HepG2 (cell line): ENCODE data around the gene RGP1. TPM values are rescaled to one million over a fixed set of nuclear protein-coding genes. Genes with fewer than 3 reads are reported as not detected.
A peak's percentile ranks its signal among the peaks of the same experiment; 100 is the strongest.

Experiments used
- ATAC-seq: fragments of 200-7000 bp; cut with Tn5 transposase; 3 replicates; pipeline ENCODE4 v1.9.1; 2020; ENCODE audit warnings: mild to moderate bottlenecking, moderate library complexity
- BruUV-seq: library from RNA; stranded (reverse); fragments of 400-500 nt; replicated peaks from 2 replicates; lab custom pipeline; 2021; lab: Mats Ljungman, UMichigan
- CTCF ChIA-PET: fragments of 300-600 bp; formaldehyde crosslinking; extraction: SDS; loops from one replicate; lab custom pipeline; 2021; ENCODE audit warnings: low total read pairs, inconsistent platforms, low intra/inter-chr PET ratio; lab: Yijun Ruan, JAX
- POLR2A ChIA-PET: fragments of 350-600 bp; sonication (Branson Sonifier 250); formaldehyde crosslinking; loops from one replicate; lab custom pipeline; 2020; ENCODE audit warnings: antibody characterized with exemption, inconsistent platforms; lab: Yijun Ruan, JAX
- DNase-seq: peaks from one replicate; pipeline ENCODE4 v3.0.0-alpha.2; 2015; ENCODE audit warnings: low spot score
- FAIRE-seq: peaks from 3 replicates; lab custom pipeline; 2011; peaks lifted over from hg19 to GRCh38; lab: Jason Lieb, UNC
- H2AFZ ChIP-seq: one replicate; pipeline ENCODE4 v1.6.1; 2011; ENCODE audit warnings: low read length, inconsistent platforms
- H3K27ac ChIP-seq: fragments of 300-600 bp; 3 replicates; pipeline ENCODE4 v1.8.0; 2011; ENCODE audit warnings: mixed run types, mild to moderate bottlenecking, mixed read lengths, low read length, inconsistent platforms; ENCODE audit not compliant: insufficient read depth; ENCODE audit errors: extremely low read length
- H3K27me3 ChIP-seq, 2 experiments: fragments of 200-600 bp in 1 of 2; 2 replicates in 1 of 2; 3 replicates in 1 of 2; pipeline versions ENCODE4 v1.6.0 to v1.8.0; 2011; ENCODE audit warnings: low read length in 2 of 2, mild to moderate bottlenecking in 2 of 2, moderate library complexity in 2 of 2, inconsistent platforms in 1 of 2; ENCODE audit not compliant: insufficient read depth in 2 of 2, control insufficient read depth in 1 of 2
- H3K36me3 ChIP-seq, 2 experiments: fragments of 200-600 bp in 1 of 2; replicated peaks in 1 of 2; 2 replicates in 1 of 2; 3 replicates in 1 of 2; pipeline versions ENCODE4 v1.5.1 to v1.8.0; 2011; ENCODE audit warnings: low read length in 2 of 2, inconsistent platforms in 1 of 2; ENCODE audit not compliant: insufficient read depth in 2 of 2, control insufficient read depth in 1 of 2
- H3K4me1 ChIP-seq: 2 replicates; pipeline ENCODE4 v1.5.1; 2012; ENCODE audit warnings: low read length, inconsistent platforms; ENCODE audit not compliant: insufficient read depth
- H3K4me2 ChIP-seq: 2 replicates; pipeline ENCODE4 v1.6.0; 2011; ENCODE audit warnings: low read depth, low read length, inconsistent platforms
- H3K4me3 ChIP-seq, 3 experiments: fragments of 200-600 bp in 1 of 3; sonication (generic), shearing (Covaris generic) in 1 of 3; replicated peaks in 1 of 3; 2 replicates each; pipeline ENCODE4 v1.5.1; 2011 to 2016; ENCODE audit warnings: low read length in 3 of 3, inconsistent platforms in 2 of 3, low read depth in 2 of 3, mild to moderate bottlenecking in 2 of 3, control low read depth in 1 of 3, mixed read lengths in 1 of 3; ENCODE audit not compliant: insufficient read depth in 1 of 3
- H3K79me2 ChIP-seq: one replicate; pipeline ENCODE4 v1.6.1; 2011; ENCODE audit warnings: low read length, inconsistent platforms; ENCODE audit not compliant: insufficient read depth
- H3K9ac ChIP-seq: 2 replicates; pipeline ENCODE4 v1.6.0; 2011; ENCODE audit warnings: mild to moderate bottlenecking, low read depth, low read length, inconsistent platforms; ENCODE audit not compliant: insufficient read depth
- H3K9me3 ChIP-seq: 2 replicates; pipeline ENCODE4 v1.5.1; 2012; ENCODE audit warnings: mild to moderate bottlenecking, low read length
- H4K20me1 ChIP-seq: 2 replicates; pipeline ENCODE4 v1.6.0; 2011; ENCODE audit warnings: inconsistent platforms, mild to moderate bottlenecking, low read length, moderate library complexity; ENCODE audit not compliant: insufficient read depth
- ARNTL ChIP-seq: sonication (generic); formaldehyde crosslinking; IDR thresholded peaks from 2 replicates; pipeline ENCODE4 v1.4.0; 2020; ENCODE audit warnings: mild to moderate bottlenecking, missing genetic modification reagents
- GATAD2A ChIP-seq: IDR thresholded peaks from 2 replicates; pipeline ENCODE4 v1.6.1; 2016
- MTA1 ChIP-seq: sonication (generic); formaldehyde crosslinking; IDR thresholded peaks from 2 replicates; pipeline ENCODE4 v1.4.0; 2020; ENCODE audit warnings: missing genetic modification reagents, mild to moderate bottlenecking, borderline replicate concordance
- NBN ChIP-seq: fragments of 450-650 bp; conservative IDR thresholded peaks from 2 replicates; pipeline ENCODE4 v1.6.1; 2017
- NKX3-1 ChIP-seq: sonication (generic); formaldehyde crosslinking; IDR thresholded peaks from 2 replicates; pipeline ENCODE4 v1.5.0; 2020; ENCODE audit warnings: missing genetic modification reagents
- PAXIP1 ChIP-seq: sonication (generic); formaldehyde crosslinking; conservative IDR thresholded peaks from 2 replicates; pipeline ENCODE4 v1.4.0; 2020; ENCODE audit warnings: mild to moderate bottlenecking, missing genetic modification reagents, moderate library complexity
- POLR2AphosphoS2 ChIP-seq: IDR thresholded peaks from 2 replicates; pipeline ENCODE4 v1.6.1; 2011; ENCODE audit warnings: low read depth, low read length, improper control_type of control experiment
- RBM22 ChIP-seq: fragments of 200-400 bp; formaldehyde crosslinking; optimal IDR thresholded peaks from 2 replicates; pipeline ENCODE3; 2017; ENCODE audit warnings: mild to moderate bottlenecking, low read length, moderate library complexity
- RNF219 ChIP-seq: sonication (generic); formaldehyde crosslinking; IDR thresholded peaks from 2 replicates; pipeline ENCODE4 v1.5.0; 2020; ENCODE audit warnings: mild to moderate bottlenecking, missing genetic modification reagents
- TERF1 ChIP-seq: sonication (generic); formaldehyde crosslinking; IDR thresholded peaks from 2 replicates; pipeline ENCODE4 v1.8.0; 2022; ENCODE audit warnings: mild to moderate bottlenecking, missing genetic modification reagents, moderate library complexity
- ZNF543 ChIP-seq: sonication (generic); formaldehyde crosslinking; IDR thresholded peaks from 2 replicates; pipeline ENCODE4 v1.4.0; 2020; ENCODE audit warnings: mild to moderate bottlenecking, missing genetic modification reagents
- ZNF883 ChIP-seq: sonication (generic); formaldehyde crosslinking; IDR thresholded peaks from 2 replicates; pipeline ENCODE4 v1.5.1; 2020; ENCODE audit warnings: mild to moderate bottlenecking, missing genetic modification reagents; ENCODE audit errors: not compliant biosample characterization
- WGBS: methylation state at CpG from one replicate; pipeline ENCODE4 v1.1.6; 2017; ENCODE audit warnings: low lambda C conversion rate; 5-methylcytosine and 5-hydroxymethylcytosine counted together
- in situ Hi-C: cut with HindIII; loops from 2 replicates; pipeline ENCODE4 v1.10.0; 2017; ENCODE audit warnings: low pct_unique_long_range_greater_than_20kb; ENCODE audit not compliant: extremely low pct_ligation_motif_present
- intact Hi-C: fragments of 100-400 bp; cut with micrococcal nuclease; formaldehyde crosslinking; loops from one replicate; pipeline ENCODE4 v1.10.0; 2022; ENCODE audit not compliant: unreplicated experiment
- polyA plus RNA-seq, 8 experiments: library from polyadenylated mRNA; depleted of rRNA in 3 of 8; stranded (reverse) in 7 of 8; unstranded in 1 of 8; fragments of >200 nt; fragmentation: Illumina TruSeq in 4 of 8; extraction: Trizol in 4 of 8; gene quantifications; 2 replicates each; pipeline versions ENCODE4 v1.2.1 to v1.2.3, GENCODE V29; 2011 to 2016; ENCODE audit warnings: low read depth in 4 of 8, missing spikeins in 1 of 8, mixed read lengths in 1 of 8; ENCODE audit not compliant: insufficient read depth in 1 of 8
- total RNA-seq, 5 experiments: library from RNA; depleted of rRNA; stranded (reverse); fragments of >200 nt; fragmentation: Illumina TruSeq; extraction: Trizol; gene quantifications; 2 replicates each; pipeline ENCODE4 v1.2.3, GENCODE V29; 2016; ENCODE audit warnings: low read depth in 1 of 5

The RGP1 gene
- total and polyA plus RNA-seq, 2 of the 13 experiments (the other 11 are each of a cell fraction or from before 2014, with no cell fraction given), result 12.7 to 21.0 TPM

GRCh38 chr9:35700942-35701341 lies 48.1 kb upstream of the RGP1 start:
- H3K36me3 ChIP-seq, result peaks cover 54 to 90% of the 10 kb centered on the region in 2 experiments
- in situ Hi-C loops, result no loop called here

GRCh38 chr9:35702696-35703095 lies 46.4 kb upstream of the RGP1 start:
- Histone ChIP-seq H3K9ac (no peak overlapping the region), H3K4me2 (no peak overlapping the region), H4K20me1 (no peaks in the 10 kb centered on the region), H3K4me1 (no peaks in the 10 kb centered on the region), H3K79me2 (no peaks in the 10 kb centered on the region), H3K27ac (no peak overlapping the region), H2AFZ (no peak overlapping the region), H3K9me3 (no peaks in the 10 kb centered on the region), H3K4me3 (no peak overlapping the region), H3K36me3 (peaks cover 64 to 97% of the 10 kb centered on the region in 2 experiments), H3K27me3 (no peaks in the 10 kb centered on the region)
- BruUV-seq, result no TSS peak
- in situ Hi-C loops, result no loop called here
- FAIRE-seq, result no peak
- no peak for ATAC-seq
- ChIA-PET POLR2A (no interaction called here), CTCF (no interaction called here)
- no peak for DNase-seq
- intact Hi-C loops, result no loop called here
- WGBS, result 98% methylated on average over 7 of the region's 7 CpGs
- TF ChIP-seq NKX3-1 (CRISPR knock-in tag) (no peak), ARNTL (no peak), ZNF883 (CRISPR knock-in tag) (no peak), PAXIP1 (CRISPR knock-in tag) (no peak), NBN (no peak), MTA1 (CRISPR knock-in tag) (no peak), GATAD2A (CRISPR knock-in tag) (no peak), POLR2AphosphoS2 (no peak), RNF219 (no peak), ZNF543 (CRISPR knock-in tag) (no peak)

More at GRCh38 chr9:35700942-35701341, 48.1 kb upstream of the RGP1 start:
- no peak overlapping the region for H3K4me2 ChIP-seq
- POLR2A ChIA-PET, result no interaction called here
- no peak for ATAC-seq
- DNase-seq, result no peak
- H3K27me3 ChIP-seq, result no peaks in the 10 kb centered on the region
- no TSS peak for BruUV-seq
- H3K9ac ChIP-seq, result no peak overlapping the region
- intact Hi-C loops, result no loop called here
- H3K9me3 ChIP-seq, result no peaks in the 10 kb centered on the region
- H3K4me3 ChIP-seq, result no peak overlapping the region
- FAIRE-seq, result no peak
- no peak for TF ChIP-seq TERF1
- peak; percentile 17 for TF ChIP-seq RBM22
- CTCF ChIA-PET, result no interaction called here
- H2AFZ ChIP-seq, result no peak overlapping the region
- H3K4me1 ChIP-seq, result peaks cover 5% of the 10 kb centered on the region
- no peaks in the 10 kb centered on the region for H4K20me1 ChIP-seq
- no peaks in the 10 kb centered on the region for H3K79me2 ChIP-seq
- no peak overlapping the region for H3K27ac ChIP-seq
